ENCODE measurements around the gene ST6GALNAC3.

DNA sequence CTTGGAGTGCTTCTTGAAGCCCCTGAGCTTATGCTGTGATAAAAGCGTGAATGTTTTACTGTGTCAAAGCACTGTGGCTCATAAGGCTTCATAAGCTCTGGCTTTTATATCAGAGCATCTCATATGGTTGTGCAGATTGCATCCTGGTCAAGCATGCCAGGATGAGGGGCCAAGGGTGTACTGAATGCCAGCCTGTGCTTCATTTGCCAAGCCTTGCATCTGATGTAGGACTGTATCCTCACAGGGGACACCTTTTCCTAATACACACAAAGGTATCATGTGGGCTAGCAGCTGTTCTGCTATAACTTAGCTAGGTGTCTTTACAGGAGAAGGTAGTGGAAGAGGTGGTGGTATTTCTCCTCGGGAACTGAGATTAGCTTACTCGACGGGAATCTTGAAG is 134.7 kb downstream of the ST6GALNAC3 start:
- TF ChIP-seq, protein P1, sequence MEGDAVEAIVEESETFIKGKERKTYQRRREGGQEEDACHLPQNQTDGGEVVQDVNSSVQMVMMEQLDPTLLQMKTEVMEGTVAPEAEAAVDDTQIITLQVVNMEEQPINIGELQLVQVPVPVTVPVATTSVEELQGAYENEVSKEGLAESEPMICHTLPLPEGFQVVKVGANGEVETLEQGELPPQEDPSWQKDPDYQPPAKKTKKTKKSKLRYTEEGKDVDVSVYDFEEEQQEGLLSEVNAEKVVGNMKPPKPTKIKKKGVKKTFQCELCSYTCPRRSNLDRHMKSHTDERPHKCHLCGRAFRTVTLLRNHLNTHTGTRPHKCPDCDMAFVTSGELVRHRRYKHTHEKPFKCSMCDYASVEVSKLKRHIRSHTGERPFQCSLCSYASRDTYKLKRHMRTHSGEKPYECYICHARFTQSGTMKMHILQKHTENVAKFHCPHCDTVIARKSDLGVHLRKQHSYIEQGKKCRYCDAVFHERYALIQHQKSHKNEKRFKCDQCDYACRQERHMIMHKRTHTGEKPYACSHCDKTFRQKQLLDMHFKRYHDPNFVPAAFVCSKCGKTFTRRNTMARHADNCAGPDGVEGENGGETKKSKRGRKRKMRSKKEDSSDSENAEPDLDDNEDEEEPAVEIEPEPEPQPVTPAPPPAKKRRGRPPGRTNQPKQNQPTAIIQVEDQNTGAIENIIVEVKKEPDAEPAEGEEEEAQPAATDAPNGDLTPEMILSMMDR (conservative IDR thresholded peaks at IDR 0.05; ENCODE audit: low read length), result no peak
- no peak for TF ChIP-seq EZH2phosphoT487 (IDR thresholded peaks at IDR 0.05; ENCODE audit: borderline replicate concordance, low read depth, low read length)

Data from OCI-LY7 (cell line).